GM21619 (cell line): ENCODE measurements around the gene ZMAT5.

ENCODE experiments used
- ATAC-seq: cut with Tn5 transposase; IDR thresholded peaks from one replicate; pipeline ENCODE4 v1.9.1; 2021; ENCODE audit not compliant: unreplicated experiment

ZMAT5 gene

DNA sequence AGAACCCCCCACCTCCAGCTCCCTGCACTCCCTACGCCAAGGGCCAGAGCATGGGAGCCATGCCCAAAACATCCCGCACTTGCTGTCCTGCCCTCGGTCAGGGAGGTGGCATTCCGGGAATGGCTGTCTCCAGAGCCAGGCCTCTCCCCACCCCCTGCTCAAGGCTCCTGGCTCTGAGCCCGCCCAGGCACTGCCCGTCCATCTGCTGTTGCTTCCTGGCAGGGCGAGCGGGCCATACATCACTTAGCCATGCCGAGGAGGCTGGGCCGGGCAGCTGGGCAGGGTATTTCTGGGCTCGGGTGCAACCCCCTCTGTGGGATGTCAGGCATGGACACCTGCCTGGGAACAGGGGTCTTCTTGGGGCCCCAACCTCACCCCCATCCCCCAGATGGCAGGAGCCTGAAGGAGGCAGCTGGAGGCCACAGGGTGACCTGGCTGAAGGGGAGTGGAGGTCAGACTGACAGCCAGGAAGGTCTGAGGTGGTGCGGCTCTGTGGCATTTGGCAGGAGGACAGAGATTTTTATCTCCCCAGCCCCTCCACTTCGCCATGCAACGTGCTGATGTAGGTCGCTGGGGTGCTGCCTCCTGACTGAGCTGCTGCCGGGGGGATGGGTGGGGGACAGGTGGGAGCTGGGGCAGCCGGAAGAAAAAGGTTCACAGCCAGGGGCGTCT, 55.7 kb downstream of the ZMAT5 start:
- ATAC-seq, result no peak

DNA sequence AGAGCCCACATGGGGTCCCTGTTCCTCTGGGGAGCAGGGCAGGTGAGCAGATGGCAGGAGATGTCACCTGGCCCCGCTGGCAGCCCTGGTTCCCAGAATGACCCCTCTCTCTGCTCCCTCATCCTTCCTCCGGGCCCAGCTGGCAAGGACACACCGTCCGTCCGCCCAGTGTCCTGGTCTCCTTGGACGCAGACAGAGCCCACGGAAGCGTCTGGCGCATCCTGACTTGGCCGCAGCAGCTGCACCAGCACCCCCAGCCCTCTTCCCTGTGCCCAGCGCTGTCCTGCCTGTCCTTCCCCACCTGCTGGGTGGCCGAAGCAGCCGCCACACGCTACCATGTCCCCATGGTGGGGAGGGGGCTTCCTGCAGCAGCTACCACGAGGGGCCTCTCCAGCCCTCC, 56.6 kb downstream of the ZMAT5 start:
- ATAC-seq, result no peak

DNA sequence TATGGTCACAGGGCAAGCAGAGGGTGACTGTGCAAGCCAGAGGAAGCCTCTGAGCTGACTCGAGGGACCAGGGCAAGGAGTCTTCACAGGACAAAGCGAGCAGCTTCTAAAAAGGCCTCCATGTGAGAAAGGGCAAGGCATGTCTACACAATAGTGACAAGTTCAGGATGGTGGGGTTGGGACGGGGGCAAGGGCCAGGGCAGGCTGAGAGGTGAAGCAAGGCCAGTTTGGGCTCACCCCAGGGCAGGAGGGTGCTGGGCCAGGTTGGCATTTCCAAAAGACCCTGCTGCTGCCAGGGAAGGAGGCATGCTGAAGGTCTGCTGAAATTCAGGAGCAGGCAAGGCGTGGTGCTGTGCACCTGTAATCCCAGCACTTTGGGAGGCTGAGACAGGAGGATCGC, 59.3 kb downstream of the ZMAT5 start:
- no peak for ATAC-seq

DNA sequence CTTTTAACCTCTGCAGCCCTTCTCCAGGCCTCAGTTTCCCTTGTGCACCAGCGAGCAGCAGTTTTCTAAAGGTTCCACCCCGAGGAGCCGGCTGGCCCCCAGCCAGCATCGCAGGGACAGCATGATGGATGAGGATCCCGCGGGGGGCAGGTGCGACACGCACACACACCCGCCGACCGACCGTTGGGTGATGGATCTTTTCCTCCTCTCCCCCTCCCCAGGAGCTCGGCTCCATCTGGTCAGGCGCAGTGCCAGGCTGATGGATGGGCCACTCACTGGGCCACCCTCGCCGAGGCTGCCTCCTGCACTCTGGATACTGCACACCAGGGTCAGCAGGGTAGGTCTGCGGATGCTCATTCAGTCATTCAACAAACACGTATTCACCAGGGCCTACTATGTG, 59.8 kb downstream of the ZMAT5 start:
- ATAC-seq, result no peak

DNA sequence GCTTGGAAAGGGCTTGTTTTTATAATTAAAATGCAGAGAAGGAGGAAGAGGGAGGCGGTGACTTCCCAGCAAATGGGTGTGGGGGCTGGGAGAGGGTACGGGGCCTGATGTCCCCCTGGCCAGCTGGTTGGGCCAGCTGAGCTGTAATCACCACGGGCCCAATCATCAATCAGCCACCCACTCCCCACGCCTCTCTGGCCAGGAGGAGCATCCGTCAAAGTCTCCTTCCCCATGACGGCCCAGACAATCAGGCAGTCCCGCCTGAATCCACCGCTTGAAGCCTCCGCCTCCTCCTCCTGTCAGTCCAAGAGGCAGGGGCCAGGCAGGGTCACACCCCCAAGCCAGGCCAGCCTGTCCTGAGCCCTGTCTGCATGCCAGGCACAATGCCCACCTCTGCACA, 60.3 kb downstream of the ZMAT5 start:
- ATAC-seq, result no peak

DNA sequence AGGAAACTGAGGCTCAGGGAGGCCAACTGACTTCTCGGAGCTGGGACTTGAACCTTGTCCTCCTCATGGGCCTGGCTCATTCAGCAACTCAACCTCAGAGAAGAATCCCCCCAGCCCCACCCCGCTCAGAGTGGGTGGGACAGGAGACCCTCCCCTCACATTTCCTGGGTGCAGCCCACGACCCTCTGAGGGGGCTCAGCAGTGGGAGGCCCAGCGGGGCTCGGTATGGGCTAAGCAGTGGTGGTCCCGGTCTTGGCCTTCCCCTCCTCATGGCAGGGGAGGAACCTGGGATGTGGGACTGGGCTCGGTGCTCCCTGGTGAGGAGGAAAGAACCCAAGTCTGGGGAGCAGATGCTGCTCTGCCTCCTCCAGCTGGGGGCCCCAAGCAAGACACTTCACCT, 61.2 kb downstream of the ZMAT5 start:
- no peak for ATAC-seq

DNA sequence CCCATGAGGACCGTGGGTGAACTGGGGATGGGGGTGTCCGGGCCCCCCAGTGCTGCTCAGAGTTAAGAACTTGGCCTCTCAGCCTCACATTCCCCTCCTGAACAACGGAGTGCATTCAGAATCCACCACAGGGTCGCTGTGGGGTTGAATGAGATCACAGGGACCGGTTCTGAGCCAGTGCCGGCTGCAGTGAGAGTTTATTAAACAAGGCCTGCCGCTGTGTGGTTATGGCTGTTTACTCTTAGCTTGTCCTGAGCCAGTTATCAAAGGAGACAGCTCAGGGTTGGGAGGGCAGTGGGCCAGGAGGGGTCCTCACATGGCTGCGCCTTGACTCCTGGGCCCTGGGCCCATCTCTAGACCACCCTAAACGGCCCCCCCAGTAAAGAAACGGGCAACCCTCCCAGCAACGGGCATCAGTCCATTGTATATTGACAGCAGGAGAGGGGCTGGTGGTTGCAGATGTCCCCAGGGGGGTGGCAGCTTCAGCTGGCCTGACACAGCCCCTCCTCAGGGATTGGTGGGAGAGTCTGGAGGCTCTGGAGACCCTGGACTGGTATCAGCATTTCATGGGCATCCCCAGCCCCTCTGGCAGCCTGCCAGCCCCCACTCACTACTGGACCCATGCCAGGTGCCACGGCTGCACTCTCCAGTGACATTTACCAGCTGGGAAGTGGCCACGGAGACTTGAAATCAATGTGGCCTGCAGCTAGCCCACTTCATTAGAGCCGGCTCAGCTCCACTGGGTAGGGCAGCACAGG, 62.1 kb downstream of the ZMAT5 start:
- no peak for ATAC-seq

DNA sequence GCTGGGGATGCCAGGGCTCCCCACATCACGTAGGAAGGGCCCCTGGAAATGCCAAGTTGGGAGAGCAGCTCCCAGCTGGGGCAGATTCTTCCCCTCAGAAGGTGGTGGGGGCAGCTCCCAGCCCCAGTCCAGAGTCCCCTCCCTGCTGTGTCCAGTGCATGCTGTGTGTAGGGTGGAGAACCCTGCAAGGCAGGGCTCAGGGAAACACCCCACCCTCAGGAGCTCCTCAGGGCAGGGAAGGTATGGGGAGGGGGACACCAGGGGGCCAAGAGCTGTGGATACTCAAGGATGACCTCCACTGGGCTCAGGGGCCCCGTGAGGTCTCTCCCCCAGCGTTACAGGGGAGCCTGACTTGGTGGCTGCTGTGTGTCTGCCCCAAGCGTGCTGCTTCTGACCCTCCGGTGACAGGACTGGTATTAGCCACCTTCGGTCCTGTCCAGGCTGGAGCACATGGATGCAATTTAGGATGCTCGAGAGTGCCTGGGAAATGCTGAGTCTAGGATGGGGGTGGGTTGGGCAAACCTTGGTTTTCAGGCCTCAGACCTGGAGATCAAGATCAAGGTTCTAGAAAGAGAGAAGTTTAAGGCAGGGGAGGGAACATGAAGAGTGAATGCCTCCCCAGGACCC, 63.1 kb downstream of the ZMAT5 start:
- no peak for ATAC-seq

DNA sequence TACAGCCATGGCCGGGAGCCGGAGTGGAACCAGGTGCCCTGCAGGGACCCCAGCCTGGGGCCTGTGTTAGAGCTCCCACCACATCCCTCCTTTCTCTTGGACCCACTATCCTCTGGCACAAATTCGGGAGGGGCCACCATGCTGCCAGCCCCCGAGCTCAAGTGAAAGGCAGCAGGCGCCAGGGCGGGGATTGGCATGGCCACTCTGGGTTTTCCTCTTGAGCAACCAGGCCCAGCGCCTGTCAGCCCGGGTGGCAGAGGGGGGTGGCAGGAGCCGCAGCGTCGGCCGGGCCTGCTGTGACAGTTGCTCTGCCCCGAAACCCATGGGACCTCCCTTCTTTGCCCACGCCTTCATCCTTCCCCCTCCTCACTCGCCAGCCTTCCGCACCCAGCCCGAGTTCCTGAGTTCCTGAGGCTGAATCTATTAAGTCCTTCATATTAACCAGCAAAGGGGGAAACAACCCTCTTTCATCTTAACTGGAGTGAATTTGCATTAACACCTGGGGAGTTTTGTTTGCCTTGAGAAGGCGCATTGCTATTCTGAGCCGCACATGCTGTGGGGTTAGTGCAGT, 63.8 kb downstream of the ZMAT5 start:
- ATAC-seq, result no peak

DNA sequence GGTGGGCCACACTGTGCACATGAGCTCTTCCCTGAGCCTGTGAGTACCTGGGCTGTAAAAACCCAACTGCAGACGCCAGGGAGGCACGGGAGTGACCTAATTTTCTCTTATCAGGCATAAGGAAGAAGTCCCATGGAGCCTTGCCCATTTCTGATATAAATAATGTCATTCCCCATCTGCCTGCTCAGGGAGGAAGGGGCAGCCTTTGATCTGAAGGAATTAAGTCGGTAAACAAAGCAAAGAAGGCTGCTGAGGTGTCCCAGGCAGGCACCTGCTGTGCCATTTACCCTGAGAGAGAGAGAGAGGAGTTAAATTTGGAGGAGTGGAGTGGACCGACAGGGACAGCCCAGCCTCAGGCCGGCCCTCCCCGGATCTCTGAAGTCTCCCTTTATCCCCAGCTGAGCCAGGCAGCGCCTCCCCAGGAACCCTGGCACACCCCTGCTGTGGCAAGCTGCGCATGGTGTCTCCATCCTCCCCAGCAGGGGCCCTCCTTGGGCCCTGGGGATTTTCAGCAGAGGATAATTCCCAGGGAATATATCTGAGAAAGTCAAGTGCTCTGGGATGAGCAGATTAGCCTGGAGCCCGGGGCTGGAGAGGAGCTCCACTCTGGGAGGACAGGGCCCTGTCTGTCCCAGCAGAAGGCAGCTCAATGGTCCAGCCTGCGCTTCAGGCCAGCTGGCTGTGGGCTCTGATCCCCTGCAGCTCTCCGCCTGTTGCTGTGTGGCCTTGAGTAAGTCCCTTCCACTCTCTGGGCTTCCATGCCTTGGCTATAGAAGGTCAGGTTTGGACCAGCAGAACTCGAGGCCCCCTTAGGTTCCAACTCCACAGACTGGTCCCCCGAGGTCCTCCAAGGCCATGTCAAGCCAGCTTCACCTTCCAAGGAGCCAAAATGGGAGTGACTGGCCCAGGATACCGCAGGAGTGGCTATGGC, 64.5 kb downstream of the ZMAT5 start:
- no peak for ATAC-seq

DNA sequence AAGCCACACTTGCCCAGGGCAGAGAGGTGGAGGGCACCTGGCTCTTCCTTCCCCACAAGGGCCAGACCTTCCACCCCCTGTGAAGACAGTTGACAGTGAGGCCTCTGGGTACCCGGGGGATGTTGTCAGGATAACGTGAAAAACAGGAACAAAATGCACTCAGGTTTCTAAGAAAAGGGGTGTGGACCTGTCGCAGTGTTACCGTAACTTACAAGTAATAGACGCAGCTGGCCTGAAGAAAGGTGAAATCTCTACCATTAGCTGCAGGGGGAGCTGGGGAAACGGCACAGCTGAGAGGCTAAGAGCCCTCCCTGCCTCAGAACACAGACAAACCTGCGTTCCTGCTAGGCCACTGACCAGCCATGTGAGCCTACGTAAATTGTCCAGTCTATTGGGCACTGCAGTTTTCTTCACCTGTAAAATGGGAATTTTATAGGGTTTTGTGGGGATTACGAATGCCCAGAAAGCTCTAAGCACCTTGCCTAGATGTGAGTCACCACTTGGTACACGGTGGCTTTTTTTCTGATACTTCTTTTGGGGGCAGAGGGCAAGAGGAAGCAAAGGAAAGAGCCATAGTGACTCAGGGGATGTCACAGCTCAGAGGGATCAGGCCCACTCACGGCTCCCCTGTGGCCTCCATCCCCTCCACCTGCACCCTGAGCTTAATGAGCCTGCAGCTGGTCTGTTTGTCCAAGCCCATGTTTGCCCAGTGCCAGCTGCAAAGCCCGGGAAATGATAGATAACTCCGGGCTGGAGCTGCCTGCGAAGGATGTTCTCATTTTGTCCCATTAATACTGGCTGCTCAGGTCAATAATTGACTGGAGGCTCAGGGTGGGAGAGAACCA, 65.4 kb downstream of the ZMAT5 start:
- no peak for ATAC-seq

DNA sequence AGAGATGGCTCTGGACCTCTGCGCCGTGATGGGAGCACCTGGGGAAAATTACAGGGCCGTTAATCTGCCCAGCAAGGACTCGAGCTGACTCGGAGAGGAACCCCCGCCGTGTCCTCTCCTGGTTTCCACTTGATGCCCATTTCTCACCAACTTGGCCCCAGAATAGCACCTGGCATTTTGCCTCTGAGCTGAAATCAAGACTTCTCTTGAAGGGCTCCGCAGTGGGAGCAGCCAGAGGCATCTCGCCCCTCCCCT, 66.0 kb downstream of the ZMAT5 start:
- ATAC-seq, result no peak

DNA sequence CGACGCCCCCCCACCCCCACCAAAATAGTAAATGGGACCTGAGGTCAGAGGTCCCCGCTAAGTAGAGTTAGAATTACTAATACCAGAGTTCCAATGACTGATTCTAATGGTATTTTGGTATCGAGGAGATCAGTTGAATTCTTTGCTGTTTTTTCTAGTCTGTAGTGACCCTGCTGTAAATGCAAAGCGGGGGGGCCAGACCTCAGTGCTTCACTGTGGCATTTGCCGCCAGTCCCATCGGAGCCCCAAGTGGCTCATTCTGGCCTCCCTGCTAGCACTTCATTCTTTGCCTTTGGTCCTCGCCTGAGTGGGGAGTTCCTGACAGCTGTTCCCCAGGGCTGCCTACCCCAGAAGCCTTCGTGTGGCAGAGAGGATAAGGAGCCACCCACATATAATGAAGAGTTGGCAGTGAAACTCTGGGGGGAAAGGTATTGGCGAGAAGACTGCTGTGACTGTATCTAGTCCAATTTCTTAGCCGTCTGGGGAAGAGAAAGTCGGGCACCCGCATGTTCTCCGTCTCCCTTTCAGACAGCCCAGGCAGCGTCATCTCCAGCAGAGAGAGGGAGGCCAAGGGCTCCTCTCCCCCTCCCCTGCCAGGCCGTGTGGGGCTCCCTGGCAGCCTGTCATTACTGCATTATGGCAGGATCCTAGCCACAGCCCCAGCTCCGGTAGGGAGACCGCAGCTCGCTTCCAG, 66.5 kb downstream of the ZMAT5 start:
- no peak for ATAC-seq

DNA sequence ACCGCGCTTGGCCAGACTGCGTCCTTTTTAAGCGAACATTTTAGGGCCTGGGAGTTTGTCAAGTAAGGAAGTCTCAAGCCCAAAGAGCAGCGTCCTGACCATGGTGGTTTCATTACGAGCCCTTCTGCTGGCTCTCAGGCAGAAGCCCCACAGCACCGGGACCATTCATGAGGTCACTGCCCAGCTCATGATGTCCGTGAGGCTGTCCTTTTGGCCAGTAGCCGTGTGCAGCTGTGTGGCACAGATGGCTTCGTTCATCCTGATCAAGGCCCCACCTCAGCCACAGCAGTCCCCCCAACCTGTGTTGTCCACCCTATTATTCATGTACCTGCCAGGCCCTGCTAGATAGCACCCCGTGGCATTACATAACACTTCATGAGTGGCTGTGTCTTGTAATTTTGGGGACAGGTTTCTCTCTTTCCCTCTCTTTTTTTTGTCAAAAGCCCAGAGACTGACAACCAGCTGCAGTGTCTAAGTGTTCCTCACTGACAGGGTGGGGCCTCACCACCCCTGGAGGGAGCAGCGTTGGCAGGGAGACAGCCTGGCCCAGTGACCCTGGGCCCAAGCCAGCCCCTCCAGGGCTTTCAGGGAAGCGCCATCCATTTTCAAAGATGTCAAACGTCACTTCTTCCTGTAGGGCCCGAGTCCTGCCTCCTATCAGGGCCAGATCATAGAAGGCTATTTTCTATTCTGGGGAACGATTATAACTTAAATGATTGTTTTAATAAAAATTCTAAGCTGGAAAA, 68.8 kb downstream of the ZMAT5 start:
- no peak for ATAC-seq

DNA sequence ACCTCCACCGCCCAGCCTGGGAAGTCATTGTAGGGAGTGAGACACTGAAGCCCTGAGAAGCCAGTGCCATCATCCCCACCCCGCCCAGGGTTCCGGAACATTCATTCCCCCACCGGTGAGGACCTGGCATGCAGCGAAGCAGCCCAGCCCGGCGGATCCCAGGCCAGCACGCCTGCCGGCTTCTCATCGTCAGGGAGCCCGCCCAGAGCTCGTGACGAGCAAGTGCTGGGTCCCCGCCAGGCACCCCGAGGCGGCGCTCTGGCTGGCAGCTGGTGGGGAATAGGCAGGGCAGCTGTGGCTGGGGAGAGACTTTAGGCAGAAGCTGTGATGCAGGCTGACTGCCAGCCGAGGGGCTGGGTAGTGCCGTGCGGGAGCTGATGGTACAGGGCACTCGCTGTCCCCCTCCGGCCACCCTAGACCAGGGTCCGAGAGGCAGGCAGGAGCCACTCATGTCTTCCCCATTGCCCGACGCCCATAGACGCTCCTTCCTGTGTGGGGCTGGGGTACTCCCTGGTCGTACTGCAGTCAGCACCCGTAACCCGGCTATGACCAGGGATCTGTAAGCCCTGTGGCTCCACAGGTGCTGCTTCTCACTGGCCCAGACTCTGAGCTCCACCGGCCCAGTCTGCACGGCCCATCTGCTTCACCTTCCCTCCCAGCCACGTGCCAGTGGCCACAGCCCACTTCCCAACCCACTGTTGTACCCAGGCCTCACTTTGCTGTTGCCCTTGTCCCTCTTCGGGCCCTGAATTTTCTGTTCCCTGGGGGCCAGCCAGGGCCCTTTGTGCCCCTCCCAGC, 71.5 kb downstream of the ZMAT5 start:
- ATAC-seq, result no peak

DNA sequence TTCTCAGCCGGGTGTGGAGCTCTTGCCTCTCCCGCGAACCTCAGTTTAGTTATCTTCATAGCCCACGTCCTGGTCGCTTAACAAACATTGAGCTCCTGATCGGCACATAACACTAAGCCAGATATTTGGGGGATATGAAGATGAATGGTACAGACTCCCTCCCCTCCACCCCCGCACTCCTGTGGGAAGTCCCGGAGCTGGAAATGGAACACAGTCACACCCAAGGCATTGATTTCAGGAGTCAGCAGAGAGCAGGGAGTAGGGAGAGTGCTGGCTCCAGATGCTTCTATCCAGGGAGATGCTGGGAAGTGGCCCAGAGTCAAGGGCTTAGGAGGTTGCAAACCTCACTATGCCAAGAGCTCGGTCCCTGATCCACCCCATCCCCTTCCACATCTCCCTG, 73.1 kb downstream of the ZMAT5 start:
- no peak for ATAC-seq

DNA sequence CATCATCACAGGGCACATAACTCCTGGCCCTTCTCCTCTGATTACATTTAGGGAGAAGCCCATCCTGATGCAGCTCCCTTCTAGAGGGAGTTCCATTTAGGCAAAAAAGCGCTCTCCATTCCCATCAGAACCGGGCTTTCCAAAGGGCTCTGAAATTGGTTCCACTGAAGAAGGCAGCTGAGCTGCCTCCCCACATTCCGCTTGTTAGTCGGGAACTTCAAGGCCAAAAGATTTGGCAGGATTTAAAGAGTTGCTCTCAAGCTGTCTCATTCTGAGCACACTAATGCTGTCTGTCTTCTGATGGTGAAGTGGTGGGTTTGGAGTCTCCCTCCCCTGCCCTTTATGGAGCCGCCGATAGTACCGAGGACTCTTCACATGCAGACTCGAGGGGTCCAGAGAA, 73.6 kb downstream of the ZMAT5 start:
- no peak for ATAC-seq

DNA sequence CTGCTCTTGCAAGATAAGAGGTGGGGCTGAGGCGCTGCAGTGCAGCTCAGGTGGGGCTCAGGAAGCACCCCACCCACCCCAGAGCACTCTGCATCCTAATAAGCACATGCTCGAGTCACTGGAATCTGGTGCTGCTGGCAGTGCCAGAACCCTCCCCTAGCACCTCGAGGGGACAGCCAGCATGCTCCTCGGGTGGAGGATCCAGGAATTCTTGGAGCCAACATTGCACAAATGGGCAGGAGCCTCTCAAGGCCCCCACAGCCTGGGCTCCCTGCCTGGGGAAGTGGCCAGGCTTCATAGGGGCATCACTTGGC, 74.5 kb downstream of the ZMAT5 start:
- ATAC-seq, result no peak
